Nephron progenitor cell (in vitro differentiated cells): ENCODE data around the gene KIF22.

Source experiments
- DNase-seq: peaks from one replicate; pipeline ENCODE4 v3.0.0; 2021
- H3K27ac Mint-ChIP-seq: 2 replicates; pipeline ENCODE4 v1.8.0; 2021; ENCODE audit warnings: mild to moderate bottlenecking, moderate library complexity, mixed read lengths
- H3K27me3 Mint-ChIP-seq: 2 replicates; pipeline ENCODE4 v1.8.0; 2021; ENCODE audit warnings: mild to moderate bottlenecking, low read depth, mixed read lengths; ENCODE audit not compliant: poor library complexity
- H3K36me3 Mint-ChIP-seq: 2 replicates; pipeline ENCODE4 v1.8.0; 2021; ENCODE audit warnings: low read depth, mixed read lengths
- H3K4me1 Mint-ChIP-seq: 2 replicates; pipeline ENCODE4 v1.8.0; 2021; ENCODE audit warnings: mixed read lengths
- H3K4me3 Mint-ChIP-seq: 2 replicates; pipeline ENCODE4 v1.8.0; 2021; ENCODE audit warnings: mild to moderate bottlenecking, moderate library complexity, mixed read lengths
- H3K9me3 Mint-ChIP-seq: 2 replicates; pipeline ENCODE4 v1.8.0; 2021; ENCODE audit warnings: mild to moderate bottlenecking, moderate library complexity, mixed read lengths
- CTCF ChIP-seq: fragments of 200-600 bp; sonication (generic); IDR thresholded peaks from 2 replicates; pipeline ENCODE4 v1.5.0; 2021; ENCODE audit warnings: antibody characterized with exemption

The KIF22 gene

DNA sequence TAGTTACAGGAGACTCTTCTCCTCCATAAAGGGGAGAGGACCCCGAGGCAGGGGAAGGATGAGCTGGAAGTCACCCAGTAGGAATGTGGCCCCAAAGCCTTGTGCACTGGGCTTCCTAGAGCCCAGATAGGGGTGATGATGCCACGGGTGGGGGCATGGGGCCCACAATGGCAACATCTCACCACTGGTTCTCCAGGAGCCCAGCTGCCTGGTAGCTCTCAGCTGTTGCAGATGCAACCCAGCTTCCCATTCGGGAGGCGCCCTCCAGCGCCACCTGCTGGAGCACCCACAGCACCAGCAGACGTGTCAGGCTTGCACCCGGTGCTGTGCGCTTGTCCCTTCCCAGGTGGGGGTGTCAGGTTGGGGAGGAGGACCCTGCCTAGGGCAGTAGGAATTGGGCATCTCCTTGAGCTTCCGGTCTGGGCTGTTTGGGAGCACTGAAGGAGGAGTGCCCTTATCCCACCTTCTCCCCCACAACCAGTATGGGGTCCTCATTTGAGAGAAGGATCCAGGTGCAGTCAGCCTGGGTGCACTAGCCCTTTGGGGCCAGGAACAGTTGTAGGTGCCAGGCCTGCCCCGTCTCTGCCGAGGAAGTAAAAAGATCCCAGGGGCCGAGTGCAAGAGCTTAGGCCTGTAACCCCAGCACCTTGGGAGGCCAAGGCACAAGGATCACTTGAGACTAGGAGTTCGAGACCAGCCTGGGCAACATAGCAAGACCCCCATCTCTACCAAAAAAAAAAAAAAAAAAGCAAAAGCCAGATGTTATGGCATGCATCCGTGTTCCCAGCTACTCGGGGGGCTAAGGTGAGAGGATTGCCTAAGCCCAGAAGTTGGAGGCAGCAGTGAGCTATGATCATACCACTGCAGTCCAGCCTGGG lies 58.1 kb downstream of the KIF22 start:
- peaks cover 34% of the 10 kb centered on the region for H3K27me3 Mint-ChIP-seq
- no peak overlapping the region for H3K27ac Mint-ChIP-seq
- peak; percentile 67 for TF ChIP-seq CTCF
- H3K4me1 Mint-ChIP-seq = peaks cover 21% of the 10 kb centered on the region
- no peaks in the 10 kb centered on the region for H3K36me3 Mint-ChIP-seq
- H3K4me3 Mint-ChIP-seq = no peak overlapping the region
- H3K9me3 Mint-ChIP-seq = no peaks in the 10 kb centered on the region
- DNase-seq = peak; percentile 67

DNA sequence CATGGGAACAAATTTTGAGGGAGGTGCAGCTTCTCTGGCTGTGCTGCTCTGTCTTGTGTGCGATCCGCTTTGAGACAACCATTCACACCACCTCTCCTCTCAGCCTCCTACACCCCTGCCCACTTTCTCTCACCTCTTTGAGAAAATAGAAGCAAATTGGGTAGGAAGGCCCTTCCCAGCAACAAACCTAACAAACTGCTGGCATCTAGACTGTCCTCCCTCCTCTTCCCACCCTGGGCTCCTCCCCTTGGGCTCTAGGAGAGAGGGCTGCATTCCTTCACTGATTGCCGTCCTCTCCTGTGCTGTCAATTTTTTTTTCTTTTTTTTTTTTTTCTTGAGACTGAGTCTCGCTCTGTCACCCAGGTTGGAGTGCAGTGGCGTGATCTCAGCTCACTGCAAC lies 59.0 kb downstream of the KIF22 start:
- peaks cover 38% of the 10 kb centered on the region for H3K27me3 Mint-ChIP-seq

DNA sequence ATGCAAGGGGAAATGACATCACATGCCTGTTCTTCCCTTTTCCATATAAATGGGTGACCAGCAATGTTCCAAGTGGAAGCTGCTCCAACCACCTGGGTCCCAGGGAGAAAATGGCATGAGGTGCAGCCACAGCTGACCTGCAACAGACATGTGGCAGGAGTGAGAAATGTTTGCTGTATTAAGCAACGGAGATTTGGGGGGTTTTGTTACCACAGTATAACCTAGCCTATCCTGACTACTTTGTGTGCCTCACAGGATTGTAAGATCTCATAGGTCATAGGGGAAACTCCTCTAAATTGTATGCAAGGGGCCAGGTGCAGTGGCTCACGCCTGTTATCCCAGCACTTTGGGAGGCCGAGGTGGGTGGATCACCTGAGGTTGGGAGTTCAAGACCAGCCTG lies 60.4 kb downstream of the KIF22 start:
- no peaks in the 10 kb centered on the region for H3K9me3 Mint-ChIP-seq
- no peaks in the 10 kb centered on the region for H3K36me3 Mint-ChIP-seq
- DNase-seq = no peak
- H3K27me3 Mint-ChIP-seq = peaks cover 36% of the 10 kb centered on the region
- no peak for TF ChIP-seq CTCF
- no peak overlapping the region for H3K27ac Mint-ChIP-seq
- H3K4me1 Mint-ChIP-seq = peaks cover 13% of the 10 kb centered on the region
- no peak overlapping the region for H3K4me3 Mint-ChIP-seq

More for the DNA sequence above, 59.0 kb downstream of the KIF22 start:
- DNase-seq = peak; percentile 30
- no peaks in the 10 kb centered on the region for H3K36me3 Mint-ChIP-seq
- no peak overlapping the region for H3K4me3 Mint-ChIP-seq
- no peaks in the 10 kb centered on the region for H3K9me3 Mint-ChIP-seq
- TF ChIP-seq CTCF = no peak
- peaks cover 21% of the 10 kb centered on the region for H3K4me1 Mint-ChIP-seq
- H3K27ac Mint-ChIP-seq = no peak overlapping the region

DNA sequence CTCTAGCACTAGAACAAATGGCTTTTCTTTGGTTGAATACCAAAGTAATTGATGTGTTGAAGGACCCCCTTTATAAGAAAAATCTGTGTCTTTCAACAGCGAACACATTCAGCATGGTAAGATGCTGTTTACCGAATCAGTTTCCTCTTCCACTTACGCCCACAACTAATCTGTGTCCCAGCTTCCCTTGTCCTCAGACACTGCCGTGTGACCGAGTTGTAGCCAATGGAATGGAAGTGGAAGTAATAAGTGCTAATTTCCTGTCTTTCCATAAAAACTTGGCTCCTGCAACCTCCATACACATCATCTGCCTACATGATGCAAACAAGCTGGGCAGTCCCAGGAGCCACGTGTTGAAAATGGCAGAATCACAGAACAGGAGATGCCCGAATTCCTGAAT lies 62.1 kb downstream of the KIF22 start:
- Mint-ChIP-seq H3K4me1 (peaks cover 18% of the 10 kb centered on the region), H3K4me3 (no peak overlapping the region), H3K36me3 (no peaks in the 10 kb centered on the region), H3K27me3 (peaks cover 33% of the 10 kb centered on the region), H3K9me3 (no peaks in the 10 kb centered on the region), H3K27ac (no peak overlapping the region)
- no peak for TF ChIP-seq CTCF
- DNase-seq = no peak

DNA sequence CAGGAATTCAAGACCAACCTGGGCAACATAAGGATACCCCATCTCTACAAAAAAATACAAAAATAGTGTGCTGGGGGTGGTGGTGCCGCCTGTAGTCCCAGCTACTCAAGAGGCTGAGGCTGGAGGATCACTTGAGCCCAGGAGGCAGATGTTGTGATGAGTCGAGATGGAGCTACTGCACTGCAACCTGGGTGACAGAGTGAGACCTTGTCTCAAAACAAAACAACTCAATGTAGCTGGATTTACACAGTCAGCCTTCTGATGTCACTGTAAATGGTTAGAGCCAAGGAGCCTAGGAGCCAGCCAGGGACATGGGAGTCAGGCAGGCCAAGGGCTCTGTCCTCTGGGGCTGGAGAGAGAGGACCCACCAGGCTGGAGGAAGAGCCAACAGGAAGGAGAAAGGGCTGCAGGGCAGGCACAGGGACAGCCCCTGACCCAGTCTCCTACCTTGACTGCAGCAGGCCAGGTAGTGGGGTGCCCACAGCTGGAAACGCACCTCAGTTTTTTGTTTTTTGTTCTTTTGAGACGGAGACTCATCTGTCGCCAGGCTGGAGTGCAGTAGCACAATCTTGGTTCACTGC lies 64.1 kb downstream of the KIF22 start:
- H3K27me3 Mint-ChIP-seq = peaks cover 32% of the 10 kb centered on the region
- no peak for DNase-seq
- peaks cover 15% of the 10 kb centered on the region for H3K36me3 Mint-ChIP-seq
- no peak overlapping the region for H3K27ac Mint-ChIP-seq
- H3K4me3 Mint-ChIP-seq = no peak overlapping the region
- H3K9me3 Mint-ChIP-seq = no peaks in the 10 kb centered on the region
- TF ChIP-seq CTCF = no peak
- peaks cover 12% of the 10 kb centered on the region for H3K4me1 Mint-ChIP-seq
